Measurements from ENCODE around the gene COL8A2.

Gene COL8A2

DNA sequence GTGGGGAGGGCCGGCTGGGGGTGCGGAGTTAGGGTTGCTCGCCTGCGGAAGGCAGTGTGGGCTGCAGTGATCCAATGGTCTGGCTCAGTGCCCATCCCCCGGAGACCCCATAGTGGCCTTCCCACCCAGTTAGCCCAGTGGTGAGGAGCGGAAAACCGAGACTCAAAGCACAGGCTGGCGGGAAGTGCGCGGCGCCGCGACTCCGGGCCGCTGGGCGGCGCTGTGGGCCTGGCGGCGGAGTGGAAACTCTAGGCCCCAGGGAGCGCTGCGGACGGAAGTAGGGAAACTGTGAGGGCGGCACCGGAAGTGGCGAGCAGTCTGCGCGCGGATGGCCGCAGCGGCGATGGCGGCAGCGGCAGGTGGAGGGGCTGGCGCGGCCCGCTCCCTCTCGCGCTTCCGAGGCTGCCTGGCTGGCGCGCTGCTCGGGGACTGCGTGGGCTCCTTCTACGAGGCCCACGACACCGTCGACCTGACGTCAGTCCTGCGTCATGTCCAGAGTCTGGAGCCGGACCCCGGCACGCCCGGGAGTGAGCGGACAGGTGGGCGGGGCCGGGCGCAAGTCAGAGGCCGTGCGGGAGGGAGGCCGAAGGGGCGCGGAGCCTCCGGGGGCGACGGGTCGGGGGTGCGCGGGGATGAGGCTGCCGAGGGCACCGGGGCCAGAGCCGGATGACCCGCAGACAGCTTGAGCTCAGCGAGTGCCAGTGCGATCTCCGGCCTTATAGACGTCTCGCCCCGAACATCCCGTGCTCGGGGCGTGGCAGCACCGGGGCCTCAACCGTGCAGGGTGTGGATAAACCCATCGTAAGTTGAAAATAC lies 36.2 kb downstream of the COL8A2 start, which contains the start of gene ADPRS:
TSS of gene ADPRS (plus strand) at position 316 of the 816 bp plus-strand sequence. CDS start at position 329, 13 bp downstream.
- DNase-seq, result peak; percentile 90 to 94

- DNase-seq, result no peak
These were observed 36.8 kb downstream of the COL8A2 start for GRCh38 chr1:36088265-36088576.

- no peak for DNase-seq
These were observed 37.5 kb downstream of the COL8A2 start for GRCh38 chr1:36087233-36088123.

GRCh38 chr1:36086529-36087232 lies 38.3 kb downstream of the COL8A2 start:
- DNase-seq, result no peak

DNA sequence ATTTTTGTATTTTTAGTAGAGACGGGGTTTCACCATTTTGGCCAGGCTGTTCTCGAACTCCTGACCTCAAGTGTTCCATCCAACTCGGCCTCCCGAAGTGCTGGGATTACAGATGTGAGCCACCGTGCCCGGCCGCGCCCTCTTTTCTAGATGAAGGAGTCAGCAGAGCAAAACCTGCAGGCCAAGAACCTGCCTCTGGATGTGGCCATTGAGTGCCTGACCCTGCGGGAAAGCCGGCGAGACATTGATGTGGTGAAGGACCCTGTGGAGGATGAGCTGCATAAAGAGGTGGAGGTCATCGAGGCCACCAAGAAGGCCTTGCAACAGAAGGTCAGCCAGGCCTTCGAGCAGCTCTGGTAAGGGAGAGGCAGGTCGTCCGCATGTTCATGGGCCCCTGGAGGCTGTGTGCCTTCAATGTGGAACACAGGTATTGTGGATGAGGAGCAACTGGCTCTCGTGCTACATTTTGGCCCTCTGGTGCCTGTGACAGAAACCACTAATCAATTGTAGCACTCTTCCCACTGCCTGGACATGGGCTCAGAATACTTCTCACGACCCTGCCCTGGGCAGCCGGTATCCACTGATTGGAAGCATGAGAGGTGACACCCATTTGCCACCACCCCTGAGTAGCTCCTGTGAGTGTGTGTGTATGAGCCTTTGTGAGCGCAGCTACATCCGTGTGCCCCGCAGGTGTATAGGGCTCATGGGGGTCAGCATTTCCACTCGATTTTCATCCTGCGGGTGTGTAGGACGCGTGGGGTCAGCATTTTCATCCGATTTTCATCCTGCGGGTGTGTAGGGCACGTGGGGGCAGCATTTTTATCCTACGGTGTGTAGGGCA lies 39.1 kb downstream of the COL8A2 start:
- no peak for DNase-seq

DNA sequence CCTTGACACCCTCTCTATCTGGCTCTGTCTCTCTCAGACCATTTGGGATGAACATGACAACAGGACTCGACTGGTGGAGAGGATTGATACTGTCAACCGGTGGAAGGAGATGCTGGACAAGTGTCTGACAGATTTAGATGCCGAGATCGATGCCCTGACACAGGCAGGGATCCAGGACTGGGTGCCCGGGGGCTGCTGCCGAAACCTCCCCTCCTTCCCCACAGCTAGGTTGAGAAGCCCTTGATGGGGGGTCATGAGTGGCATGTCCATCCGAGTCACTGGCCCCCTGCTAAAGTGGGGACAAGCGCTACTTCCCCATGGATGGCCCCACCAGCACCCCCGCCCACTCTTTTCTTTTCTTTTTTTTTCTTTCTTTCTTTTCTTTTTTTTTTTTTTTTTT lies 39.9 kb downstream of the COL8A2 start:
- DNase-seq, result no peak

DNA sequence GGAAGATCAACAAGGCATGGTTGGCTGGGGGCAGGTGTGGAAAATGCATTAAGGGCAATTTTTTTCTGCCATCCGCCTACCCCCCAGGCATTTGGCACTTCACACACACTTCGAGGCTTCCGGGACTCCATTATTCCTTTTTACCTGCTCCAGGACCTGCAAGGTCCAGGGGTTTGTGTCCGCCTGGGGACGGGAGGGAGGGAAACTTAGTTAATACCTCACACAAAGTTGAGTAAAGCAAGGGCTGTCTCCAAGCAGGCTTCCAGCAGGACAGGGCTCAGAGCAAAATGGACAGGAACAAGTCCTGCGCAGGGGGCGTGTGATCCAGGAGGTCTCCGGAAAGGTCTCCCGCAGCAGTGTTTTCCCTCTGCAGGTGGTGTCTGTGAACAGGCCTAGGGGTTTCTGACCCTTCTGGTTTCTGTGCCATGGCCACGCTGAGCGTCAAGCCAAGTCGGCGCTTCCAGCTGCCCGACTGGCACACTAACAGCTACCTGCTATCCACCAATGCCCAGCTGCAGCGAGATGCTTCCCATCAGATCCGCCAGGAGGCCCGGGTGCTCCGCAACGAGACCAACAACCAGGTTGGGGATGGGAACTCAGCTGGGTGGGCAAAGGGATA lies 40.4 kb downstream of the COL8A2 start:
- no peak for DNase-seq

GRCh38 chr1:36083635-36084496 lies 41.2 kb downstream of the COL8A2 start, which contains the start of gene TEKT2:
Gene TEKT2, plus strand, starts transcription at chr1:36084094. Its CDS starts 828 bp downstream, at chr1:36084922.
- peak in 1 of 2 donors; percentile 15 for DNase-seq

DNA sequence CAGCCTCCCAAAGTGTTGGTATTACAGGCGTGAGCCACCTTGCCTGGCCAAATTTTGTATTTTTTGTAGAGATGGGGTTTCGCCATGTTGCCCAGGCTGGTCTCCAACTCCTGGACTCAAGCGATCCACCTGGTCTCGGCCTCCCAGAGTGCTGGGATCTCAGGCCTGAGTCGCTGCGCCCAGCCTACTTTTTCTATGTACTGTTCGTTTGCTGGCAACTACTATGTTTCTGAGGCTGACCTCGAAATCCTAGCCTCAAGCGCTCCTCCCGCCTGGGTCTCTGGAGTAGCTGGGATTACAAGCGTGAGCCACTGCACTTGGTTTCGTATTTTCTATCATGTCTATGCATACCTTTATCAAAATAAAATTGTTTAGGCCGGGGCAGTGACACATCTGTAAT lies 41.8 kb downstream of the COL8A2 start:
- no peak for DNase-seq

DNA sequence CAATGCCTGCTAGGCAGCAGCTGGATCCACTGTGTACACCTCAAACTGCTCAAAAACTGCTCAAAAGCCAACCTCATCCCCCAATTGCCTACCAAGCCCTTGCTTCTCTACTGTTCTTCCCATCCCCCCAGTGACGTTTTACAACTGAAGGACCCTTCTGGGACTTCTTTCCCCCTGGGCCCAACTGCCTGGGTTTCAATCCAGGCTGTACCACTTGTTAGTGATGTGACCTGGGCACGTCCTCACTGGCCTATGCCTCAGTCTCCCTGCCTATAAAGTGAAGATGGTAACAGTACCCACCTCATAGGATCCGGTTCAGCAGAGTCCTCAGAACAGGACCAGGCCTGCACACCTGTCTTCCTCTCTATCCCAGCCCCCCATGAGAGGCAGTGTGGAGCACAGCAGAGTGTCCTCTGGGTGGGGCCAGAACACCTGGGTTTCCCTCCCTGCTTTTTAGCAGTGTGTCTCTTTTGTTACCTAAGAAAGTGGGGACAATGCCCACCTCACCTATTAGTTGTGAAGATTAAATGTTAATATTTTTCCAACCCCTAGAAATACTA lies 43.0 kb downstream of the COL8A2 start:
- no peak for DNase-seq

DNA sequence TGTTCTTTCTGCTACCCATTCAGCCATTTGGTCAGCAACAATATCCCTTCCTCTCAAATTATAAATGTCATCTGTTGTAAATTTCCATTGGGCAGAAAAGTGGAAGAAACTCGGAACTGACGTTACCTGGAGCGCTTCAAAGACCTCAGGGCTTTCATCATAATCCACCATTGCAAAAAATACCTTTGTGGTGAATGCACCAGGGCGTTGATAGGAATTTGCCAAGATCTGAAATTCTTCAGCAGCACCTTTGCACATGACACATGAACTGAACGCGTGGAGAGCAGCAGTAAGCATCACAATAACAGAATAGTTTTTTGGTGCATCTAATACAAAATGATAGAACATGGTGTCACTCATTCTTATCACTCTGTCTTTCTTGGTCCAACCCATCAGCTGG lies 44.2 kb downstream of the COL8A2 start:
- no peak for DNase-seq

DNA sequence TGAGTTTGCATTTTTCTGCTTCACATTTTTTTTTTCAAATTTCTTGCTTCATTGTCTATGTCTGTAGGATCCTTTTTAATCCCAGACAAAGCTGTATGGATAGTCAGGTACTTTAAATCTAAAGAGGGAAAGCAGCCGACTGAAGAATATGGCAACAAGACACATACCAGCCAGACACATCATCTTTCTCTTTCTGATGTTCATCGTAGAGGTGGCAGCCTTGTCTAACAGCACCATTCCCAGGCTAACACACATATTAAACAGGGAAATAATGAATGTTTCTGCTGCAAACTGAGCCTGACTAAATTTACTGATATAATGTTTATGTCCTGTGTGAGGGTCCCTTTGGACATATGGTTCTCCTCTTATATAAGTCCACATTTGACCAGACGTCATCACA lies 44.8 kb downstream of the COL8A2 start:
- no peak for DNase-seq

- DNase-seq, result no peak
These were observed 47.9 kb downstream of the COL8A2 start for GRCh38 chr1:36076979-36077573.

- no peak for DNase-seq
These were observed 54.7 kb downstream of the COL8A2 start for GRCh38 chr1:36070349-36070748.

DNA sequence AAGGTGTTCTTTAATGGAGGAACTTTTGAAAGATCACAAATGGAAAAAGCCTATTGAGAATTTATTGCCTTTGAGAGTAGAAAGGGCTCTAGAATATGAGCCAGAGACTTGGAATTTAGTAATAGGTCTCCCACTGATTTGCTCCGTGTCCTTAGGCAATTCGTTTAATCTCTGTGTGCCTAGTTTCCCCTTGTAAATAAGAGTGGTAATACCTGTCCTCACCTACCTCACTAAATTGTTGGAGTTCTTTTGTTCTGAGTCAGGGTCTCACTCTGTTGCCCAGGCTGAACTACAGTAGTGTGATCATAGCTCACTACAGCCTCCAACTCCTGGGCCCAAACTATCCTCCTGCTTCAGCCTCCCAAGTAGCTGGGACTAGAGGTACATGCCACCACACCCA lies 56.2 kb downstream of the COL8A2 start:
- DNase-seq, result no peak

GRCh38 chr1:36067871-36068270 lies 57.2 kb downstream of the COL8A2 start:
- no peak for DNase-seq

DNA sequence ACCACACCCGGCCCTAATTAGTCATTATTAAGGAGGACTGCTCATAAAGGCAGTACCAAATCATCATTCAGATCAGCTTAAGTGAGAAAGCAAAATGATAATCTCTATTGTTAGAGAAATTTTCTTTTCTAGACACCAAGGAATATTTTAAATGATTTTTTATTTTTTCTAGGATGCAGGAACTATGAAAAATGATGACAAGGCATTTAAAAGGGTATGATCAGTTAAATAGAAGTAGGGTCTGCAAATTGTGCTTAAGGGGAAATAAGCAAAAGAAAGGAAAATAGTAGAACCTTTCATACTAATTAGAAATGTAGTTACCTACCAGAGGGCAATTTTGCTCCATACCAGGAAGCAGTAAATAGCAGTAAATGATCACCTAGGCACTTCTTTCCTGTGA lies 62.7 kb downstream of the COL8A2 start:
- DNase-seq, result no peak

DNA sequence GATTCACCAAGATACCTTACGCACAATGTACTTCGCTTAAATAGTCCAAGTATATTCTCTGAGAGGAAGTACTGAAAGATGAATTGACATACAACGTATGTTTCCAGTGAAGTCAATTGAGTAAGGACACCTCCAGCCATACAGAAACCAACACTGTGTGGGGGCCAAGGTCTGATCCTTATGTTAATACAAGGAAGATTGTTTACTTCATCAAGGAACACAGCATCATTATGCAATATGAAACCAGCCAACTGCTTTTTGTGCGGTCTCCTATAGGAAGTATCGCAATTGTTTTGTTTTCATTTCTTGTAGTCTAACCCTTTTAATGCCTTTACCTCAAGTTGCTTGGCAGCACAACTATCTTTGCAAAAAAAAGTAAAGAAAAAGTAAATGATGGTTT lies 69.3 kb downstream of the COL8A2 start:
- peak; percentile 72 for DNase-seq

GRCh38 chr1:36053978-36054377 lies 71.0 kb downstream of the COL8A2 start:
- no peak for DNase-seq

- peak; percentile 11 to 62 for DNase-seq
These were observed 73.2 kb downstream of the COL8A2 start for GRCh38 chr1:36051821-36052220.

Measured in inflammatory macrophage (primary cell).